Fibroblast of lung (primary cell): ENCODE results near the gene LRGUK. TPM values are rescaled to one million over a fixed set of nuclear protein-coding genes. Genes with fewer than 3 reads are reported as not detected.

ENCODE experiments used
- DNase-seq, 2 donors: peaks; one replicate each; pipeline versions ENCODE4 v3.0.0 to v3.0.0-alpha.2; 2010; ENCODE audit warnings: low read depth in 2 of 2
- H2AFZ ChIP-seq: 2 replicates; pipeline ENCODE4 v1.5.1; 2012; ENCODE audit warnings: low read length, control low read depth, inconsistent platforms
- H3K27ac ChIP-seq: 2 replicates; pipeline ENCODE4 v1.5.1; 2011; ENCODE audit warnings: low read length, control low read depth; ENCODE audit not compliant: insufficient read depth
- H3K27me3 ChIP-seq: 2 replicates; pipeline ENCODE4 v1.5.1; 2011; ENCODE audit warnings: mild to moderate bottlenecking, low read length; ENCODE audit not compliant: control insufficient read depth, insufficient read depth
- H3K36me3 ChIP-seq: 2 replicates; pipeline ENCODE4 v1.5.1; 2011; ENCODE audit warnings: low read length; ENCODE audit not compliant: control insufficient read depth, insufficient read depth
- H3K4me1 ChIP-seq: 2 replicates; pipeline ENCODE4 v1.5.1; 2011; ENCODE audit warnings: low read length; ENCODE audit not compliant: control insufficient read depth, insufficient read depth; ENCODE audit errors: extremely low read depth
- H3K4me2 ChIP-seq: 2 replicates; pipeline ENCODE4 v1.5.1; 2011; ENCODE audit warnings: low read length, control low read depth; ENCODE audit not compliant: insufficient read depth; ENCODE audit errors: extremely low read depth
- H3K4me3 ChIP-seq, 4 experiments: fragments of 200-600 bp in 1 of 4; sonication (generic) in 1 of 4; replicated peaks in 1 of 4; 2 replicates each; pipeline ENCODE4 v1.5.1; 2011 to 2016; ENCODE audit warnings: low read length in 4 of 4, low read depth in 3 of 4, mild to moderate bottlenecking in 3 of 4, control low read depth in 2 of 4, inconsistent platforms in 1 of 4, mixed read lengths in 1 of 4; ENCODE audit not compliant: insufficient read depth in 1 of 4; ENCODE audit errors: control extremely low read depth in 1 of 4
- H3K79me2 ChIP-seq: 2 replicates; pipeline ENCODE4 v1.5.1; 2012; ENCODE audit warnings: mild to moderate bottlenecking, low read length, inconsistent platforms; ENCODE audit not compliant: control insufficient read depth, insufficient read depth
- H3K9ac ChIP-seq: 2 replicates; pipeline ENCODE4 v1.5.1; 2011; ENCODE audit warnings: mild to moderate bottlenecking, low read length, control low read depth; ENCODE audit not compliant: insufficient read depth
- H3K9me3 ChIP-seq: 2 replicates; pipeline ENCODE4 v1.5.1; 2012; ENCODE audit warnings: low read depth, low read length; ENCODE audit not compliant: control insufficient read depth, insufficient read depth
- H4K20me1 ChIP-seq: 2 replicates; pipeline ENCODE4 v1.5.1; 2011; ENCODE audit warnings: low read length; ENCODE audit not compliant: control insufficient read depth, insufficient read depth; ENCODE audit errors: extremely low read depth
- EZH2 ChIP-seq: IDR thresholded peaks from 2 replicates; pipeline ENCODE4 v1.5.1; 2012; ENCODE audit warnings: low read length, control low read depth, mild to moderate bottlenecking; ENCODE audit errors: missing control alignments
- polyA plus RNA-seq, 2 donors: library from polyadenylated mRNA; depleted of rRNA in 1 of 2; stranded (reverse) in 1 of 2; unstranded in 1 of 2; fragments of >200 nt; gene quantifications; 2 replicates each; pipeline ENCODE4 v1.2.1, GENCODE V29; 2011 to 2012; ENCODE audit warnings: missing spikeins in 1 of 2
- total RNA-seq: library from RNA; depleted of rRNA; stranded (reverse); fragments of >200 nt; gene quantifications from 2 replicates; pipeline ENCODE4 v1.2.1, GENCODE V29; 2014
- TF ChIP-seq, protein P1 (sequence below), 2 donors: IDR thresholded peaks in 1 of 2; conservative IDR thresholded peaks in 1 of 2; 1 replicate in 1 of 2; 2 replicates in 1 of 2; pipeline ENCODE4 v1.5.1; 2011 to 2012; ENCODE audit warnings: low read length in 2 of 2, control low read depth in 1 of 2, inconsistent platforms in 1 of 2, low read depth in 1 of 2, mild to moderate bottlenecking in 1 of 2

The LRGUK gene
- total and polyA plus RNA-seq, 2 donors (not counting 1 experiment from before 2014, with no cell fraction given), result 0.08 to 0.17 TPM

- Histone ChIP-seq H3K4me2 (no peak overlapping the region), H3K27ac (no peak overlapping the region), H2AFZ (no peak overlapping the region), H3K4me3 (no peak overlapping the region), H3K79me2 (no peaks in the 10 kb centered on the region), H3K27me3 (no peaks in the 10 kb centered on the region), H3K9ac (no peak overlapping the region), H4K20me1 (no peaks in the 10 kb centered on the region), H3K9me3 (no peaks in the 10 kb centered on the region), H3K36me3 (no peaks in the 10 kb centered on the region), H3K4me1 (peaks cover 7% of the 10 kb centered on the region)
- no peak for DNase-seq
- TF ChIP-seq, protein P1, sequence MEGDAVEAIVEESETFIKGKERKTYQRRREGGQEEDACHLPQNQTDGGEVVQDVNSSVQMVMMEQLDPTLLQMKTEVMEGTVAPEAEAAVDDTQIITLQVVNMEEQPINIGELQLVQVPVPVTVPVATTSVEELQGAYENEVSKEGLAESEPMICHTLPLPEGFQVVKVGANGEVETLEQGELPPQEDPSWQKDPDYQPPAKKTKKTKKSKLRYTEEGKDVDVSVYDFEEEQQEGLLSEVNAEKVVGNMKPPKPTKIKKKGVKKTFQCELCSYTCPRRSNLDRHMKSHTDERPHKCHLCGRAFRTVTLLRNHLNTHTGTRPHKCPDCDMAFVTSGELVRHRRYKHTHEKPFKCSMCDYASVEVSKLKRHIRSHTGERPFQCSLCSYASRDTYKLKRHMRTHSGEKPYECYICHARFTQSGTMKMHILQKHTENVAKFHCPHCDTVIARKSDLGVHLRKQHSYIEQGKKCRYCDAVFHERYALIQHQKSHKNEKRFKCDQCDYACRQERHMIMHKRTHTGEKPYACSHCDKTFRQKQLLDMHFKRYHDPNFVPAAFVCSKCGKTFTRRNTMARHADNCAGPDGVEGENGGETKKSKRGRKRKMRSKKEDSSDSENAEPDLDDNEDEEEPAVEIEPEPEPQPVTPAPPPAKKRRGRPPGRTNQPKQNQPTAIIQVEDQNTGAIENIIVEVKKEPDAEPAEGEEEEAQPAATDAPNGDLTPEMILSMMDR (conservative IDR thresholded peaks at IDR 0.05 in 1 of 2, IDR thresholded peaks at IDR 0.05 in 1 of 2; ENCODE audit: low read depth in 1 of 2, low read length in 2 of 2), result no peak
- TF ChIP-seq EZH2, result no peak
Measured at GRCh38 chr7:134182078-134182477, 54.9 kb downstream of the LRGUK start.

DNA sequence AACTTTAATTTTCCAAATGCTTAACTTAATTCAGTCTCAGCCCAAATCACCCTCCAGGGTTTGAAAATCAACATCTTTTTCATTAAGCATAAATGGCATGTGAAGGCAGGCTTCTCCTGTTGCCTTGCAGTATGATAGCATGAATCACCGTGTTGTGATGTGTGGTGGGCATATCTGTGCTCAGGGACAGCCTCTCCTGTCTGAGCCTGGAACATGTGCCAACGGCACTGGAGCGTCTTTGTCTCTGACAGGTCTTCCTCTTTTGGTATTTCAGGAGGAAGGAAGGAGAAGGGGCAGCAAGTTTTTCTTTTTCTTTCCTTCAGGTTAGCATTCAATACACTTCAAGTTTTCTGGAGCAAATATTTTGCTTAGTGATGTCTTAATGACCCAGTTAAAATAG lies 57.6 kb downstream of the LRGUK start:
- Histone ChIP-seq H3K4me2 (no peak overlapping the region), H3K4me3 (no peak overlapping the region), H3K79me2 (no peaks in the 10 kb centered on the region), H3K27me3 (no peaks in the 10 kb centered on the region), H3K4me1 (peaks cover 7% of the 10 kb centered on the region), H3K36me3 (no peaks in the 10 kb centered on the region), H3K9me3 (no peaks in the 10 kb centered on the region), H3K27ac (no peak overlapping the region), H4K20me1 (no peaks in the 10 kb centered on the region), H2AFZ (no peak overlapping the region), H3K9ac (no peak overlapping the region)
- no peak for TF ChIP-seq EZH2
- TF ChIP-seq, protein P1 (conservative IDR thresholded peaks at IDR 0.05 in 1 of 2, IDR thresholded peaks at IDR 0.05 in 1 of 2; ENCODE audit: low read depth in 1 of 2, low read length in 2 of 2), result no peak
- DNase-seq, result peak in 1 of 2 donors; percentile 33

- H3K9me3 ChIP-seq, result no peaks in the 10 kb centered on the region
- peak overlapping the region; percentile 40 for H3K4me2 ChIP-seq
- H3K79me2 ChIP-seq, result no peaks in the 10 kb centered on the region
- TF ChIP-seq EZH2, result no peak
- TF ChIP-seq, protein P1 (conservative IDR thresholded peaks at IDR 0.05 in 1 of 2, IDR thresholded peaks at IDR 0.05 in 1 of 2; ENCODE audit: low read depth in 1 of 2, low read length in 2 of 2), result no peak
- peaks cover 7% of the 10 kb centered on the region for H3K4me1 ChIP-seq
- H3K27ac ChIP-seq, result no peak overlapping the region
- no peaks in the 10 kb centered on the region for H4K20me1 ChIP-seq
- H3K36me3 ChIP-seq, result no peaks in the 10 kb centered on the region
- no peak overlapping the region for H3K4me3 ChIP-seq
- no peaks in the 10 kb centered on the region for H3K27me3 ChIP-seq
- H3K9ac ChIP-seq, result no peak overlapping the region
- no peak overlapping the region for H2AFZ ChIP-seq
- DNase-seq, result peak; percentile 35 to 51
Measured at GRCh38 chr7:134186027-134186426, 58.9 kb downstream of the LRGUK start.
